ENCODE results near the gene ZNF407.

- TF ChIP-seq CTCF (IDR thresholded peaks at IDR 0.05; ENCODE audit: low read depth, low read length, missing input control) (no peak), RAD21 (IDR thresholded peaks at IDR 0.05) (no peak), EGR1 (IDR thresholded peaks at IDR 0.05; ENCODE audit: low read depth in 2 of 2) (no peak), REST (IDR thresholded peaks at IDR 0.05) (no peak), TAF1 (conservative IDR thresholded peaks at IDR 0.05) (no peak)
Measured at GRCh38 chr18:74766251-74766650, 168.6 kb downstream of the ZNF407 start.
